Peyer's patch (tissue), 4 donors: ENCODE data around the gene KMT2E. TPM values are rescaled to one million over a fixed set of nuclear protein-coding genes. Genes with fewer than 3 reads are reported as not detected.

ENCODE experiments used
- DNase-seq, 3 donors: peaks; one replicate each; pipeline ENCODE4 v3.0.0-alpha.2; 2017 to 2019
- H3K27ac ChIP-seq, 4 donors: fragments of 200-600 bp; sonication (generic); one replicate each; pipeline ENCODE4 v1.5.1; 2016 to 2019
- H3K27me3 ChIP-seq, 2 donors: fragments of 200-600 bp; sonication (generic); one replicate each; pipeline ENCODE4 v1.5.1; 2019
- H3K36me3 ChIP-seq, 3 donors: fragments of 200-600 bp; sonication (generic); one replicate each; pipeline ENCODE4 v1.5.1; 2016 to 2019
- H3K4me1 ChIP-seq, 4 donors: fragments of 200-600 bp; sonication (generic); one replicate each; pipeline ENCODE4 v1.5.1; 2016 to 2019
- H3K4me3 ChIP-seq, 4 donors: fragments of 200-600 bp; sonication (generic); 1 replicate in 3 of 4; 2 replicates in 1 of 4; pipeline ENCODE4 v1.5.1; 2016 to 2019; ENCODE audit warnings: mild to moderate bottlenecking in 1 of 4
- H3K9me3 ChIP-seq, 4 donors: fragments of 200-600 bp; sonication (generic); one replicate each; pipeline ENCODE4 v1.5.1; 2016 to 2019; ENCODE audit warnings: mild to moderate bottlenecking in 1 of 4
- CTCF ChIP-seq, 6 experiments: fragments of 450-650 bp in 4 of 6; fragments of 200-600 bp in 2 of 6; sonication (generic) in 1 of 6; IDR thresholded peaks; one replicate each; pipeline ENCODE4 v1.5.1; 2017 to 2019; ENCODE audit warnings: antibody characterized with exemption in 6 of 6, mild to moderate bottlenecking in 3 of 6, moderate library complexity in 1 of 6
- POLR2A ChIP-seq, 2 donors: fragments of 450-650 bp; IDR thresholded peaks; one replicate each; pipeline ENCODE4 v1.5.1; 2017; ENCODE audit warnings: antibody characterized with exemption in 2 of 2, mild to moderate bottlenecking in 2 of 2, moderate library complexity in 2 of 2
- total RNA-seq, 4 donors: library from RNA; depleted of rRNA; stranded (reverse); fragments of >200 nt; gene quantifications; one replicate each; pipeline ENCODE4 v1.1.0, GENCODE V29; 2016

Gene KMT2E
- total RNA-seq, 4 donors from 2014 or later: 88.6 to 170 (median 130) TPM

- H3K36me3 ChIP-seq: no peaks in the 10 kb centered on the region
- no peak overlapping the region for H3K4me3 ChIP-seq
- H3K4me1 ChIP-seq: peaks cover 0 to 33% (median 2%) of the 10 kb centered on the region in 4 donors
- no peaks in the 10 kb centered on the region for H3K27me3 ChIP-seq
- TF ChIP-seq POLR2A (IDR thresholded peaks at IDR 0.05) (no peak), CTCF (IDR thresholded peaks at IDR 0.05) (no peak)
- DNase-seq: no peak
- H3K27ac ChIP-seq: peak overlapping the region in 1 of 4 donors; percentile 42
- no peaks in the 10 kb centered on the region for H3K9me3 ChIP-seq
Observed at GRCh38 chr7:104967595-104967994, 46.4 kb upstream of the KMT2E start.

GRCh38 chr7:104968648-104969047, 45.4 kb upstream of the KMT2E start:
- Histone ChIP-seq H3K27ac (no peak overlapping the region), H3K4me3 (no peak overlapping the region), H3K27me3 (no peaks in the 10 kb centered on the region), H3K9me3 (no peaks in the 10 kb centered on the region), H3K4me1 (peaks cover 0 to 28% (median 4%) of the 10 kb centered on the region in 4 donors), H3K36me3 (no peaks in the 10 kb centered on the region)
- DNase-seq: no peak
- TF ChIP-seq POLR2A (IDR thresholded peaks at IDR 0.05): no peak
- no peak for TF ChIP-seq CTCF (IDR thresholded peaks at IDR 0.05)

GRCh38 chr7:104969183-104969582, 44.8 kb upstream of the KMT2E start:
- Histone ChIP-seq H3K36me3 (no peaks in the 10 kb centered on the region), H3K27ac (no peak overlapping the region), H3K4me3 (no peak overlapping the region), H3K4me1 (peaks cover 0 to 23% (median 5%) of the 10 kb centered on the region in 4 donors), H3K9me3 (no peaks in the 10 kb centered on the region), H3K27me3 (no peaks in the 10 kb centered on the region)
- no peak for DNase-seq
- TF ChIP-seq CTCF (IDR thresholded peaks at IDR 0.05) (no peak), POLR2A (IDR thresholded peaks at IDR 0.05) (no peak)

- H3K27me3 ChIP-seq: no peaks in the 10 kb centered on the region
- H3K4me3 ChIP-seq: no peak overlapping the region
- TF ChIP-seq CTCF (IDR thresholded peaks at IDR 0.05): peak in 3 of 6 experiments; percentile 23 to 47 (median 35)
- TF ChIP-seq POLR2A (IDR thresholded peaks at IDR 0.05): no peak
- H3K9me3 ChIP-seq: no peaks in the 10 kb centered on the region
- no peaks in the 10 kb centered on the region for H3K36me3 ChIP-seq
- peaks cover 0 to 19% (median 5%) of the 10 kb centered on the region in 4 donors for H3K4me1 ChIP-seq
- DNase-seq: no peak
- H3K27ac ChIP-seq: peak overlapping the region in 3 of 4 donors; percentile 52 to 73 (median 73)
Observed at GRCh38 chr7:104971290-104972071, 42.5 kb upstream of the KMT2E start.

- H3K36me3 ChIP-seq: no peaks in the 10 kb centered on the region
- no peaks in the 10 kb centered on the region for H3K27me3 ChIP-seq
- H3K9me3 ChIP-seq: no peaks in the 10 kb centered on the region
- TF ChIP-seq CTCF (IDR thresholded peaks at IDR 0.05): no peak
- no peak for TF ChIP-seq POLR2A (IDR thresholded peaks at IDR 0.05)
- DNase-seq: no peak
- H3K4me3 ChIP-seq: no peak overlapping the region
- peaks cover 0 to 24% (median 5%) of the 10 kb centered on the region in 4 donors for H3K4me1 ChIP-seq
- peak overlapping the region in 2 of 4 donors; percentile 29 to 73 for H3K27ac ChIP-seq
Observed at GRCh38 chr7:104972500-104972899, 41.5 kb upstream of the KMT2E start.
